Breast epithelium (tissue), 4 donors: ENCODE measurements around the gene DNAH10. TPM values are rescaled to one million over a fixed set of nuclear protein-coding genes. Genes with fewer than 3 reads are reported as not detected.

Experiments
- DNase-seq, 2 donors: peaks; one replicate each; pipeline ENCODE4 v3.0.0-alpha.2; 2019; ENCODE audit warnings: low spot score in 2 of 2
- H3K27ac ChIP-seq, 2 donors: fragments of 200-600 bp; sonication (generic) in 1 of 2; one replicate each; pipeline ENCODE4 v1.5.1; 2016 to 2019; ENCODE audit warnings: mild to moderate bottlenecking in 1 of 2
- H3K27me3 ChIP-seq, 2 donors: fragments of 200-600 bp; sonication (generic) in 1 of 2; one replicate each; pipeline versions ENCODE4 v1.5.1 to v1.6.0; 2017 to 2019; ENCODE audit warnings: control low read depth in 1 of 2, mild to moderate bottlenecking in 1 of 2
- H3K36me3 ChIP-seq: fragments of 200-600 bp; one replicate; pipeline ENCODE4 v1.5.1; 2019
- H3K4me1 ChIP-seq, 2 donors: fragments of 200-600 bp; sonication (generic); one replicate each; pipeline ENCODE4 v1.5.1; 2016 to 2019; ENCODE audit warnings: control low read depth in 1 of 2
- H3K4me3 ChIP-seq, 3 donors: fragments of 200-600 bp; sonication (generic); 1 replicate in 2 of 3; 2 replicates in 1 of 3; pipeline ENCODE4 v1.5.1; 2016 to 2019; ENCODE audit warnings: mild to moderate bottlenecking in 3 of 3, moderate library complexity in 2 of 3
- H3K9me3 ChIP-seq, 2 donors: fragments of 200-600 bp; sonication (generic) in 1 of 2; one replicate each; pipeline ENCODE4 v1.5.1; 2016 to 2019; ENCODE audit warnings: control low read depth in 1 of 2
- POLR2A ChIP-seq: fragments of 450-650 bp; IDR thresholded peaks from one replicate; pipeline ENCODE4 v1.6.1; 2016; ENCODE audit warnings: antibody characterized with exemption, mild to moderate bottlenecking, moderate library complexity
- POLR2AphosphoS5 ChIP-seq, 3 donors: sonication (generic); formaldehyde crosslinking; IDR thresholded peaks; one replicate each; pipeline ENCODE4 v1.6.1; 2017; ENCODE audit warnings: antibody characterized with exemption in 3 of 3
- intact Hi-C: fragments of 100-400 bp; cut with DNase I; formaldehyde crosslinking; loops from one replicate; pipeline ENCODE4 v1.15.1; 2023; ENCODE audit warnings: low total_unique reads
- total RNA-seq, 3 donors: library from RNA; depleted of rRNA; stranded (reverse); fragments of >200 nt; gene quantifications; one replicate each; pipeline ENCODE4 v1.1.0, GENCODE V29; 2016
- TF ChIP-seq, protein P1 (sequence below), 3 donors: fragments of 450-650 bp; IDR thresholded peaks; one replicate each; pipeline ENCODE4 v1.5.1; 2016 to 2017; ENCODE audit warnings: antibody characterized with exemption in 3 of 3, mild to moderate bottlenecking in 3 of 3, moderate library complexity in 3 of 3

DNAH10 gene
- total RNA-seq, 3 donors from 2014 or later, result under 0.01 to 0.44 (median 0.33) TPM

DNA sequence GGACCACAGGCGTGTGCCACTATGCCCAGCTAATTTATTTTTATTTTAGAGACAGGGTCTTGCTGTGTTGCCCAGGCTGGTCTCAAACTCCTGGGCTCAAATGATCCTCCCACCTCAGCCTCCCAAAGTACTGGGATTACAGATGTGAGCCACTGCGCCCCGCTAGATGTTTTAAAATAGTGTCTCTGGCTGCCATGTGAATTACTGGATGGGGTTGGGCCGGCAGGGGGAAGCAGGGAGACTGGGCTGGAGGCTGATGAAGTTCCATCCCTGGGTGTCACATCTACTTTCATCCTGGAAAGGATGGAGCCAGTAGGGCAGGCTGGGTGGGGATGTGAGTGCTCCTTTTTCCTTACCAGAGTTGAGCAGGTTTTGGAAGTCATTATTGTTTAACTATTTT lies 46.1 kb downstream of the DNAH10 start:
- intact Hi-C loops, result no loop called here
- no peaks in the 10 kb centered on the region for H3K4me1 ChIP-seq
- no peak overlapping the region for H3K27ac ChIP-seq
- H3K9me3 ChIP-seq, result no peaks in the 10 kb centered on the region
- H3K36me3 ChIP-seq, result no peaks in the 10 kb centered on the region
- no peaks in the 10 kb centered on the region for H3K27me3 ChIP-seq
- TF ChIP-seq POLR2AphosphoS5 (IDR thresholded peaks at IDR 0.05) (no peak), POLR2A (no peak)
- TF ChIP-seq, protein P1, sequence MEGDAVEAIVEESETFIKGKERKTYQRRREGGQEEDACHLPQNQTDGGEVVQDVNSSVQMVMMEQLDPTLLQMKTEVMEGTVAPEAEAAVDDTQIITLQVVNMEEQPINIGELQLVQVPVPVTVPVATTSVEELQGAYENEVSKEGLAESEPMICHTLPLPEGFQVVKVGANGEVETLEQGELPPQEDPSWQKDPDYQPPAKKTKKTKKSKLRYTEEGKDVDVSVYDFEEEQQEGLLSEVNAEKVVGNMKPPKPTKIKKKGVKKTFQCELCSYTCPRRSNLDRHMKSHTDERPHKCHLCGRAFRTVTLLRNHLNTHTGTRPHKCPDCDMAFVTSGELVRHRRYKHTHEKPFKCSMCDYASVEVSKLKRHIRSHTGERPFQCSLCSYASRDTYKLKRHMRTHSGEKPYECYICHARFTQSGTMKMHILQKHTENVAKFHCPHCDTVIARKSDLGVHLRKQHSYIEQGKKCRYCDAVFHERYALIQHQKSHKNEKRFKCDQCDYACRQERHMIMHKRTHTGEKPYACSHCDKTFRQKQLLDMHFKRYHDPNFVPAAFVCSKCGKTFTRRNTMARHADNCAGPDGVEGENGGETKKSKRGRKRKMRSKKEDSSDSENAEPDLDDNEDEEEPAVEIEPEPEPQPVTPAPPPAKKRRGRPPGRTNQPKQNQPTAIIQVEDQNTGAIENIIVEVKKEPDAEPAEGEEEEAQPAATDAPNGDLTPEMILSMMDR (IDR thresholded peaks at IDR 0.05), result no peak
- H3K4me3 ChIP-seq, result no peak overlapping the region
- DNase-seq, result no peak

DNA sequence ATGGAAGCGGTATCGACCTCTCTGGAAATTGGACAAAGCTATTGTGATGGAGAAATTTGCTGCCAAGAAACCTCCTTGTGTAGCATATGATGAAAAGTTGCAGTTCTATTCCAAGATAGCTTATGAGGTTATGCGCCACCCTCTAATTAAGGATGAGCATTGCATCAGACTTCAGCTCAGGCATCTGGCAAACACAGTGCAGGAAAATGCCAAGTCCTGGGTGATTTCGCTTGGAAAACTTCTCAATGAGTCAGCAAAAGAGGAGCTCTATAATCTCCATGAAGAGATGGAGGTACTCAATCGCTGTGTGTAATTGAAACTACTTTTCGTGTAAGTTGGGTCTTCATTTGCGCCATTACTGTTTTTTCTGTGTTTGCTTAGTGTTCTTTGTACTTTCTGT lies 51.2 kb downstream of the DNAH10 start:
- no peaks in the 10 kb centered on the region for H3K4me1 ChIP-seq
- TF ChIP-seq POLR2A (no peak), POLR2AphosphoS5 (IDR thresholded peaks at IDR 0.05) (no peak)
- TF ChIP-seq, protein P1 (IDR thresholded peaks at IDR 0.05), result no peak
- no peak for DNase-seq
- peaks cover 0 to 11% of the 10 kb centered on the region in 2 donors for H3K9me3 ChIP-seq
- H3K36me3 ChIP-seq, result no peaks in the 10 kb centered on the region
- H3K27me3 ChIP-seq, result no peaks in the 10 kb centered on the region
- intact Hi-C loops, result no loop called here
- no peak overlapping the region for H3K27ac ChIP-seq
- no peak overlapping the region for H3K4me3 ChIP-seq

GRCh38 chr12:123815968-123816367 lies 53.9 kb downstream of the DNAH10 start:
- H3K4me3 ChIP-seq, result no peak overlapping the region
- TF ChIP-seq, protein P1 (IDR thresholded peaks at IDR 0.05), result no peak
- TF ChIP-seq POLR2A (no peak), POLR2AphosphoS5 (IDR thresholded peaks at IDR 0.05) (no peak)
- H3K4me1 ChIP-seq, result no peaks in the 10 kb centered on the region
- H3K27me3 ChIP-seq, result no peaks in the 10 kb centered on the region
- no peaks in the 10 kb centered on the region for H3K36me3 ChIP-seq
- no peak overlapping the region for H3K27ac ChIP-seq
- H3K9me3 ChIP-seq, result peaks cover 0 to 11% of the 10 kb centered on the region in 2 donors
- intact Hi-C loops, result no loop called here
- DNase-seq, result no peak

- no peak overlapping the region for H3K4me3 ChIP-seq
- no peak for TF ChIP-seq POLR2A
- TF ChIP-seq POLR2AphosphoS5 (IDR thresholded peaks at IDR 0.05), result no peak
- TF ChIP-seq, protein P1 (IDR thresholded peaks at IDR 0.05), result no peak
- H3K4me1 ChIP-seq, result no peaks in the 10 kb centered on the region
- intact Hi-C loops, result no loop called here
- no peaks in the 10 kb centered on the region for H3K27me3 ChIP-seq
- peaks cover 0 to 11% of the 10 kb centered on the region in 2 donors for H3K9me3 ChIP-seq
- H3K27ac ChIP-seq, result no peak overlapping the region
- H3K36me3 ChIP-seq, result no peaks in the 10 kb centered on the region
- DNase-seq, result no peak
Measured at GRCh38 chr12:123816896-123817537, 54.9 kb downstream of the DNAH10 start.

GRCh38 chr12:123822804-123823203 lies 60.7 kb downstream of the DNAH10 start:
- TF ChIP-seq POLR2AphosphoS5 (IDR thresholded peaks at IDR 0.05), result no peak
- TF ChIP-seq, protein P1 (IDR thresholded peaks at IDR 0.05), result no peak
- TF ChIP-seq POLR2A, result no peak
- H3K36me3 ChIP-seq, result no peaks in the 10 kb centered on the region
- DNase-seq, result no peak
- H3K27me3 ChIP-seq, result no peaks in the 10 kb centered on the region
- no peak overlapping the region for H3K27ac ChIP-seq
- H3K9me3 ChIP-seq, result peaks cover 0 to 2% of the 10 kb centered on the region in 2 donors
- no peak overlapping the region for H3K4me3 ChIP-seq
- intact Hi-C loops, result no loop called here
- H3K4me1 ChIP-seq, result no peaks in the 10 kb centered on the region
